GM12892 (cell line): ENCODE measurements around the gene RSPH1.

Experiments used
- DNase-seq: peaks from one replicate; pipeline ENCODE4 v3.0.0; 2011; ENCODE audit not compliant: insufficient read length
- FAIRE-seq: peaks from 2 replicates; lab custom pipeline; 2011; peaks lifted over from hg19 to GRCh38; lab: Jason Lieb, UNC
- POLR2A ChIP-seq: IDR thresholded peaks from 2 replicates; pipeline ENCODE4 v1.6.1; 2011; ENCODE audit warnings: low read depth, low read length, control low read depth
- POLR2AphosphoS5 ChIP-seq: IDR thresholded peaks from 2 replicates; pipeline ENCODE4 v1.6.1; 2011; ENCODE audit warnings: low read depth, low read length, control low read depth
- TAF1 ChIP-seq: IDR thresholded peaks from 2 replicates; pipeline ENCODE4 v1.6.1; 2011; ENCODE audit warnings: low read depth, mild to moderate bottlenecking, control low read depth, low read length, borderline replicate concordance

The RSPH1 gene

GRCh38 chr21:42538479-42539275 is 42.7 kb upstream of the RSPH1 start:
- no peak for TF ChIP-seq POLR2A
- no peak for TF ChIP-seq TAF1
- DNase-seq (no peak), FAIRE-seq (no peak)

GRCh38 chr21:42537106-42537742 is 41.2 kb upstream of the RSPH1 start:
- TF ChIP-seq TAF1 (no peak), POLR2A (no peak)
- FAIRE-seq (peak; percentile 58), DNase-seq (no peak)

DNA sequence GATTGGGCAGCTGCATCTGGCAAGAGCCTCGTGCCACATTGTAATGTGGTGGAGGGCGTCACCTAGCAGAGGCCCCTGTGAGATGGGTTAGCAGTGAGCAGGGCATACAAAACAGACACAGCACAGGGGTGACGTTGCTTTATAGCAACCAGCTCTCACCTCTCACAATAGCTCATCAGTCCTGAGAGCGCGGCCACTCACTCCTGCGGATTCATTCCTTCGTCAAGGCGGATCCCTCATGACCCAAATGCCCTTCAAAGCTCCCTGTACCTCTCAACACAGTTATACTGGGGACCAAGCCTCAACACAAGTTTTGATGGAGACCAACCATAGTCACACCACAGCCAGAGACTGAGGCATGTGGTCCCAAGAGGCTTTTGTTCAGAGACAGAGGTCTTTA is 40.6 kb upstream of the RSPH1 start:
- no peak for DNase-seq
- no peak for FAIRE-seq
- TF ChIP-seq POLR2A (no peak), TAF1 (no peak), POLR2AphosphoS5 (no peak)

DNA sequence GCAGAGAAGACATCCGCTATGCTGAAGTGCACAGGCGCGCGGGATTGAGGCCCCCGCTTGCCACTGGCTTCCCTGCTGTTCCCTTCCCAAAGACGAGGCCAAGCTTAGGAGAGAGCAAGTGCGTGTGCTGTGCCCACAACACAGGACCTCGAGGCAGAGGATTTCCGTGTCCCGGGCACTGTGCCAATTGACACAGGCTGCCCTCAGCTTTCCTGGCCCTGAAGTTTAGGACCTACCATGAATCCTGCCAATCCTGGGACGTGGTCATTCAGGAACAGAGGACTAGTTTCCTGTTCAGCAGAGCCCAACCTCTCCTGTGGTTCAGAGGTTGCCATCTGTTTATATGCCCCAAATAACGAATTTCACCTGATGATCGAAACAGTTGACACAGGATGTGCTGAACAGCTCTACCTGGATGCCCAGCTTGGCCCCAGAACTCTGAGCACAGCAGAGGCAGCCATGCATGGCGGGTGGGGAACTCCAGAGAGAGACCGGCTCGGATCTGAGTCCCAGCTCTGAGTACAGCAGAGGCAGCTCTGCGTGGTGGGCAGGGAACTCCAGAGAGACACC is 39.7 kb upstream of the RSPH1 start:
- peak; percentile 96 for FAIRE-seq
- DNase-seq: peak; percentile 61
- no peak for TF ChIP-seq POLR2AphosphoS5
- no peak for TF ChIP-seq TAF1
- no peak for TF ChIP-seq POLR2A

DNA sequence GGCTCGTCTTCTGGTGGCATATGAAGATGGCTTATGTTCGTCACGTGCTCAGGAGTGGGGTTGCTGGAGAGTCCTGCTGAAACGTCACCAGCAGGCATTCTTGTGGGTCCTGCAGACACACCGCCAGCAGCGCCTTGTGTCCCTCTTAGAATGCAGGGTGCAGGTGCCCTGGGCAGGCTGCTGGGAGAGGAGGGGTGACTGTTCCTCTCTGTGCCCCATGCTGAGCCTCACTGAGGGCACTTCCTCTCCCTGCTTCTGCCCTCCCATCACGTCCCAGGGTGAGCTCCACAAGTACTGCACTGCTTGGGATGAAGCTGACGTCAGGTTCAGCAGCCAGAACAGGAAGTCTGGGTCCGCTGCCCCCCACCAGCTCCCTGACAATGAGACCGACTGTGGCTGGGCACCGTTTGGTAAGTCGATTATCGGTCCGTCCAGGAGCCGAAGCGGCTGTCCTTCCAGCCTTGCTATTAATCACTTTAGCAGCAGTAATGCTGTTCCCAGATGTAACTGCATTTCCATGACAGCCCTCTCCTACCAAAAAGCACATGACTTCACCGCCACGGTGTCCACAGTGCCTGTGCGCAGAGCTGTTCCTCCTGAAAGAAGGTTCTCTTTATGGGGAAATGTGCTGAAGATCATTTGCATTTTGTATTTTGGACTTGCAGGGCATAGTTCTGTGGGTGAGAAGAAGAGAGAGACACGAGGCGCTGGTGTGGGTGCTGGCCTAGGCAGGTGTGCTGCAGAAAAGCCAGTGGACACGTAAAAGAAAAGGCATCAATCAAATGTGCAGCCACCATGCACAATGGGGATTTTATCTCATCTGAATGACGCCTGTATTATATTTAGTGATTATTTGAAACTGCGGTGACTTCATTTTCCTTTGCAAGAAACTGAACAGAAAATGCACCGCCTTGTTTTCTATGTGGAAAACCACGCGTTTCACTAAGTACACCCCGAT is 38.7 kb upstream of the RSPH1 start:
- TF ChIP-seq POLR2A (0 out of 2 replicates have a peak, but pooled peaks have one; percentile 37), POLR2AphosphoS5 (no peak)
- DNase-seq: peak; percentile 37
- no peak for FAIRE-seq

- no peak for FAIRE-seq
- no peak for TF ChIP-seq POLR2A
- no peak for TF ChIP-seq POLR2AphosphoS5
- no peak for TF ChIP-seq TAF1
- DNase-seq: no peak
These were observed 37.9 kb upstream of the RSPH1 start for GRCh38 chr21:42533963-42534355.

DNA sequence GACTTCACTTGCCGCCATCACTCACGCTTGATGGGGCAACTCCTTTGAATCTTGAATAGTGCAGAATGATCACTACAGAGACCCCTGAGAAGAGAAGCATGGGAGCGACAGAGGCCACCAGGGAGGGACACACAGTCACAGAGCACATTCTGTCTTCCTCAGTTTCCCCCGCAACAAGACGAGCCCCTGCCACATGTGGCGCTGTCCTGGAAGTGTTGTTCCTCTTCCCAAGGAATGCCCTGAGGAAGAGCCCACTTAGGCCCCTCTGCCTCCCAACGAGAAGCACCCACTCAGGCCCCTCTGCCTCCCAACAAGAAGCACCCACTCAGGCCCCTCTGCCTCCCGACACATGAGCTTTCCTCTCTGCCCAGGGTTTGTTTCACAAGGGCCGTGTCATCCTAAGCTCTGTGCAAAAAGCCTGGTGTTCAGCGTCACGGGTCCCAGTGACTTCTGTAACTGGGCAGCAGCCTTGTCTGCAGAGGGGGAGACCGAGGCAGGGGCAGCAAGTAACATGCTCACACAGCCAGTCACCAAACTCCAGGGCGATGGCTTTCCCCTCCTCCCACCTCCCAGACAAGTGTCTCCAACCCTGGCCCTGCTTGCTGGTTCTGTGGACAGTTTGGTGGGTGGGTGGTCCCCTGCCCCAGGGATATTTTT is 37.4 kb upstream of the RSPH1 start:
- DNase-seq (no peak), FAIRE-seq (peak; percentile 38)
- TF ChIP-seq TAF1 (no peak), POLR2AphosphoS5 (no peak), POLR2A (no peak)

GRCh38 chr21:42532466-42533181 is 36.6 kb upstream of the RSPH1 start:
- no peak for TF ChIP-seq POLR2AphosphoS5
- no peak for TF ChIP-seq TAF1
- TF ChIP-seq POLR2A: 0 out of 2 replicates have a peak, but pooled peaks have one; percentile 11
- FAIRE-seq (peak; percentile 85), DNase-seq (peak; percentile 38)

DNA sequence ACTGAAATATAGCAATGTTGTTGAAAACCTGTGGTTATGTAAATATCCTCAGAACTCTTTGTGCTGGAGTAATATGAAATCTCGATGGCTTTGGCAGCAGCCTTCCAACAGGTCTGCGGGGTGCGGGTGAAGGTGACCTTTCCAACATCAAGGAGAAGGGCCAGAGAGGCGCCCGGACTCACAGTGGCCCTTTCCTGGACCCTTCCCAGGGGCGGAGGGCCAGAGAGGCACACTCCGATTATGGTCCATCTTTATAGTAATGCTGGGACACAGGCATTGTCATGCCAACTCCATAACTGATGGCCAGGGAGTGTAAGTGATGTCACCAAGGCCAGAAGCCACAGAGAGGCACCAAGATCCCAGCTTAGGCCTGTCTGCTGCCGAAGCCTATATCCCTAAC is 35.7 kb upstream of the RSPH1 start:
- DNase-seq (no peak), FAIRE-seq (no peak)
- TF ChIP-seq POLR2AphosphoS5: no peak

DNA sequence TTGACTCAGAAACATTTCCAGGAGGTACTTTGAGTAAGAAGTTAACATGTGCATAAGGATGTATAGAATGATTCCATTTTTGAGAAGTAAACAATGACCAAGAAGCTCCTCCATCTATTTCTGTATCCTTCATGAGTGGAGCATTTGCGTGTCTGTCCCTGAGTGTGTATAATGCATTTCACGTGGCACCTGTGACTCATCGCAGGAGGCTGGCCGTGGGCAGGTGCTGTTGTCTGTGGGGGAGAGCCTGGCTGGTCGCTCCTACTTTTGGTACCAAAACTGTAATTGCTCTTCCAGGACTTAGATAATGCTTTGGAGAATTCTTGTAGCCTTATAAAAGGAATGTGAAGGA is 34.1 kb upstream of the RSPH1 start:
- FAIRE-seq (no peak), DNase-seq (no peak)

More for the DNA sequence above, 34.1 kb upstream of the RSPH1 start:
- no peak for TF ChIP-seq POLR2AphosphoS5
- TF ChIP-seq POLR2A: no peak
- no peak for TF ChIP-seq TAF1
